NOMO-1 treated with dmso at 0.1 percent for 144 hours (cell line): ENCODE data around the gene FUT7.

Source experiments
- DNase-seq: peaks from one replicate; lab custom pipeline; 2025; ENCODE audit not compliant: unreplicated experiment; lab: John Stamatoyannopoulos, UW

The FUT7 gene, protein sequence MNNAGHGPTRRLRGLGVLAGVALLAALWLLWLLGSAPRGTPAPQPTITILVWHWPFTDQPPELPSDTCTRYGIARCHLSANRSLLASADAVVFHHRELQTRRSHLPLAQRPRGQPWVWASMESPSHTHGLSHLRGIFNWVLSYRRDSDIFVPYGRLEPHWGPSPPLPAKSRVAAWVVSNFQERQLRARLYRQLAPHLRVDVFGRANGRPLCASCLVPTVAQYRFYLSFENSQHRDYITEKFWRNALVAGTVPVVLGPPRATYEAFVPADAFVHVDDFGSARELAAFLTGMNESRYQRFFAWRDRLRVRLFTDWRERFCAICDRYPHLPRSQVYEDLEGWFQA

GRCh38 chr9:137031904-137032640 lies at the start of gene FUT7:
FUT7 (minus strand) TSS chr9:137032088; CDS start chr9:137031991, 97 bp downstream.
- DNase-seq = peak; percentile 36

DNA sequence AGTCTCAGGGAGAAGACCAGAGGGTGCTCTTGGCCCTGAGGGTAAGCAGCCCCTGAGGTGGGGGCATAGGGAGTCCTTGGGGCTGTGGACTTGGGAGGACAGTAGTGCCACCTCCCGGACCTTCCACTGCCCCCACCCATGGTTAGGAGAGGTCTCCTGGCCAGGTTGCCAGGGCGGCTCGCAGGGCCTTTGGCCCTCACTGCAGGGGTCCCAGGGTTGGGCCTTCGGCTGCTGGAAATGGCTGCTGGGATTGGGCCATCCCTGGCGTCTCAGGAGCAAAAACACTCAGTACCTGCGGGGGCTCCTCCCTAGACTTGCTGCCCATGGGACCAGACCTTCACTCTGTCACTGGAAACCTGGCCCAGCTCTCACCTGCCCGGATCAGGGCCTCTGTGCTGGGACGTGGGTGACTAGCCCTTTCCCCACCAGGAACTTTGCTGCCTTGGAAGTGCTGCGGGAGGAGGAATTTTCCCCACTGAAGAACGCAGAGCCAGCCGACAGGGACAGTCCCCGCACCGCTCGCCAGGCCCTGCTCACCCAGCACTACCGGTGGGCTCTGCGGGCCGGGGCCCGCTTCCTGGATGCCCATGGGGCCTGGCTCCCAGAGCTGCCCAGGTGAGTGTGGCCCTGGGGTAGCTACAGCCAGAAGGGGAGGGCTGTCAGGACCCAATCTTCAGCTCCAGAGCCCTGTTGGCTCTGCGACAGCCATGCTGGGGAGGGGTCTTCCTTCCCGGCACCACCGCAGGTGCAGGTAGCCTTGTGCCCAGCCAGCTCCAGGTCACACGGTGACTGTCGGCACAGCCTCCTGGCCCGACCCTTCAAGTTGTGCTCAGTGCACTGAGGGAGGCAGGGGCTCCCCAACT lies 48.6 kb upstream of the FUT7 start:
- no peak for DNase-seq

DNA sequence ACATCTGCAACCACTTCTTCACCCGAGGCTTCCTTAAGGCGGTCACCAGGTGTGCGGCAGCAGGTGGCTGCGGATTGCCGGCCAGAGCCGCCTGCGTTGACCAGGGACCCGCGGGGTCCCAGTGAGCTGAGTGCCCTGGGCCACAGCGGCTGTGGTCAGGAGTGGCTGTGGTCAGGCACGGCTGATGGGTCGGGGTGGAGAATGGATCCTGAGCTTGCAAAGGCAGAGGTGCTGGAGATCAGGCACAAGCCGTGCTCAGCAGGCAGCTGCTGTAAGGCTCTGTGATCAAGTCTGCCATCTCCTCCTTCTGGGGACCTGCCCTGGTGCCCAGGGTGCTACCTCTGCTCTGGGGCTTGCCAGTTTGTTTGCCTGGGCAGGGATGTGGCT lies 47.5 kb upstream of the FUT7 start:
- DNase-seq = no peak

GRCh38 chr9:137078701-137079400 lies 47.0 kb upstream of the FUT7 start:
- no peak for DNase-seq

- DNase-seq = no peak
Measured at GRCh38 chr9:137077758-137078693, 46.1 kb upstream of the FUT7 start.

- peak; percentile 75 for DNase-seq
Measured at GRCh38 chr9:137077010-137077747, 45.3 kb upstream of the FUT7 start, which contains the start of gene UAP1L1. UAP1L1 (plus strand) TSS chr9:137077517; CDS start chr9:137077533, 16 bp downstream.

DNA sequence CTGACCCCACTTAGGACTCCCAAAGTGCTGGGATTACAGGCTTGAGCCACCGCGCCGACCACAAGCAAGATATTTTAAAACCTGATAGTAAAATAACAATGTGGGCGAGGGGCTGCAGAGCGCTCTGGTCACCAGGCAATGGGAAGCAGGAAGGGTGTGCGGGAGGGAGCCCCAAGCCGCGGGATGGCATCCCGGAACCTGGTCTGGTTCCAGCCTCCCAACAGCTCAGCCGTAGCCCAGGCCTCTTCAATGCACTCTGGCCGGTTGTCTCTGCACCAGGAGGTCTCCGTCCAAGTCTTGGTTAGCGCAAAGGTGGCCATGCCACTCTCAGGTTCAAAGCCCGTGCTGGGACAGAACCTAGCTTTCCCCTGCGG lies 44.7 kb upstream of the FUT7 start:
- DNase-seq = no peak

GRCh38 chr9:137075275-137075775 lies 43.4 kb upstream of the FUT7 start:
- DNase-seq = no peak

DNA sequence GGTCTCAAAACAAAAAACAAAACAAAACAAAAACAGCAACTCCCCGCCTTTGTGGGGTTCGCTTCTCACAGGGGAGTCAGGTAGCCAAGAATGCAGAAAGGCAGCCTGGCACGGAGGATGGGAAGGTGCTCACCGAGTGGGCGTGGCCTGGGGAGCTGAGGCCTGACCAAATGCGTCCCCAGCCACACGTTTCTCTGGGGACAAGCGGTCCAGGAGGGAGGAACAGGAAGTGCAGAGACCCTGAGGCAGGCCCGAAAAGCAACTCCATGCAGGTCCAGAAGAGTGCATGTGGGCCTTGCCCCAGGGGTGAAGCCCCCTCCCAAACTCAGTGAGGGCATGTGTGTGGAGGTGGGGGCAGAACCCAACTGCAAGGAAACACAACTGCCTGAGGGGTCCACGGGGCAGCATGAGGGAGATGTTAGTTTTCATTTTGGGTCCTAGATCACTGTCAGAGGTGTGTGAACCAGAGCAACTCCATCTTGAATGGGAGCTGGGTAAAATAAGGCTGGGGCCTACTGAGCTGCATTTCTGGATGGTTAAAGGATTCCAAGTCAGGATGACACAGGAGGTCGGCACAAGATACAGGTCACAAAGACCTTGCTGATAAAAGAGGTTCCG lies 42.9 kb upstream of the FUT7 start:
- DNase-seq = no peak

GRCh38 chr9:137073992-137074399 lies 42.1 kb upstream of the FUT7 start:
- DNase-seq = no peak

DNA sequence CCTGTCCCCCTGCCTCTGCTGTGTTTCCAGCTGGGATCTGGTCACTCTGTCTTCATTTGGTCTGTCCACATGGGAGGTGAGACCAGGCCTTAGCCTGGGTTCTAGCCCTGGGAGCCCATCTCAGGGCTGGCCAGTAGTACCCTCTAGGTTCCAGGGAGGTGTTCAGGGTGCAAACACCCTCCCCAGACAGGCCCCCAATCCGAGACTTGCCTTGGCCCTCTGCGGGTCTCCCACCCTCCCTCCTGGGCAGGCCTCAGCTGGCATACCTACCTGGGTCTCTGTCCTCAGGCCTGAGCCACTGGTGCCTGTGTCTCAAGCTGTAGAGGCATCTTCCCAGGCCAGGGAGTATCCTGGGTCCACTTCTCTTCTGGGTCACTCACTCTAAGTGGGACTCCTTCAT lies 39.4 kb upstream of the FUT7 start:
- DNase-seq = no peak

DNA sequence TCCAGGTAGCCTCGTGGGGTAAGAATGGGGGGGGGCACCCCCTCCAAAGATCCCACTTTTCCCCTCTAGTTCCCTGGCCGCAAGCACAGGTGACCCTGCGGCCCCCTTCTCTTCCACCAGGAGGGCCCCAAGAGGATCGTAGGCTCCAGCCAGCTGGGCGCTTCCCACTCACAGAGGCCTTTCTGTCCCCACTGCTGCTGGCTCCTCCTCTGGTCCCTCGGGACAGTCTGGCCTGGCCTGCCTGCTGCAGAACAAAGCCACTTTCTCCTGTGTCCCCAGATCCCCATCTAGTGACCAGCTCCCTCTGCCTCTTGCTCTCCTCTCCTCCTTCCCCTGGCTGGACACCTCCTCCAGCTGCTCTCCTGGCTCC lies 39.0 kb upstream of the FUT7 start:
- peak; percentile 41 for DNase-seq

DNA sequence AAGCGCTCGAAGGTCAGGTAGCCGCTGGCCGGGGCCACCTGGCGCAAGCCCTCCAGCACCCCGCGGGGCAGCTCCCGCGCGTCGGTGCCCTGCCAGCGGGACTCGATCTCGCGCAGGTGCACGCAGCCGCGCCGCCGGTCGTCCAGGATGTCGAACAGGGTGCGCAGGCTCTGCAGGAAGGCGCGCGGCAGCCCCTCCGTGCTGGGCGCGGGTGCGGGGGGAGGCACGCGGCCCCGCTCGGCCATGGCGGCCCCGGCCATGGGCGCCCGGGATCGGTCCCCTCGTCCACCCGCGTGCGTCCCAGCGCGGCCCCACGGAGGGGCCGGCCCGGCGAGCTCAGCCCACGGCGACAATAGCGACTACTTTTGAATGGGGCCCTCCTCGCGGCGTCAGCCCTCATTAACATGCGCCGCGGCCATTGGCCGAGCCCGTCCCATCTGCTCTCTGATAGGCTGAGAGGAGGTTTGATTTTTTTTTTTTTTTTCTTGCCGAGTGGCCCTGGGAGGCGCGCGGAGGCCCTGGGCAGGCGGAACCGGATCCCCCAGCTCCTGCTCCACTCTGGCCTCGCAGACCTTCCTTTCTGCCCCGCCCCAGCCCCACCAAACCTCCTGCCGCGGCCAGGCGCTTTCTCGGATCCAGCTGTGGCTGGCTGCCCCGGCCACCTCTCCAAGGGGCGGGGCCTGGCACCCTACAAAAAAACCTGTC lies 38.5 kb upstream of the FUT7 start, which contains the start of gene SAPCD2:
Gene SAPCD2, minus strand, starts transcription at position 357 of the 705 bp plus-strand sequence. Its CDS starts 97 bp downstream, at position 260.
- DNase-seq = peak; percentile 98

DNA sequence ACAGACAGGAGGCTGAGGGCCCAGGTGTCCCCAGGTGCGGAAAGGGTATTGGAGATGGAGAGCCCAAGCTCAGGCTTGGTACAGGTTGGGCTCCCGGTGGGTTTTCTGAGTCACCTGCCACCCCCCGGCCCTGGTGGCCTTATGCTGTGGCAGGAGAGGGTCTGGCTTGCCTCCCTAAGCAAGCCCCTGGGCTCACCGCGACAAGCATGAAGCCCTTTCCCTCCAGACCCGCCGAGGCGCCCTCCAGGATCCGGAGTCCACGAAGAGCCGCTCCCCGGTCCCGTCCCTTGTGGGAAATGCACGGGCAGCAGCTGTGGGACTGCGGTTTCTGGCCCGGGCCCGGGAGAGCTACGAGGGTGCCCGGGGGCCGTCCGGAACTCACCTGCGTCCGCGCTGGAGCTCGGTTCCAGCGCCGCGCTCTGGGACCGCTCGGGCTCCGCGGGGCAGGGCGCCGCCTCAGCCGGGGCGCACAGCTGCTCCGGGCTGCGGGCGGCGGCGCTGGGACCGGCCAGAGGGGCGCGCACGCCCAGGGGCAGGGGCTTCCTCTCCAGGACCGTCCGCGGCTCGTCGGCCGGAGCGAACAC lies 37.7 kb upstream of the FUT7 start:
- DNase-seq = no peak

- no peak for DNase-seq
Measured at GRCh38 chr9:137068539-137069507, 36.9 kb upstream of the FUT7 start.

- DNase-seq = peak; percentile 59
Measured at GRCh38 chr9:137067860-137068538, 36.1 kb upstream of the FUT7 start.
